ENCODE data around the gene AFAP1. TPM values are rescaled to one million over a fixed set of nuclear protein-coding genes. Genes with fewer than 3 reads are reported as not detected.

AFAP1 gene
- total and polyA plus RNA-seq, 2 donors from 2014 or later = 2.6 to 26.3 TPM

DNA sequence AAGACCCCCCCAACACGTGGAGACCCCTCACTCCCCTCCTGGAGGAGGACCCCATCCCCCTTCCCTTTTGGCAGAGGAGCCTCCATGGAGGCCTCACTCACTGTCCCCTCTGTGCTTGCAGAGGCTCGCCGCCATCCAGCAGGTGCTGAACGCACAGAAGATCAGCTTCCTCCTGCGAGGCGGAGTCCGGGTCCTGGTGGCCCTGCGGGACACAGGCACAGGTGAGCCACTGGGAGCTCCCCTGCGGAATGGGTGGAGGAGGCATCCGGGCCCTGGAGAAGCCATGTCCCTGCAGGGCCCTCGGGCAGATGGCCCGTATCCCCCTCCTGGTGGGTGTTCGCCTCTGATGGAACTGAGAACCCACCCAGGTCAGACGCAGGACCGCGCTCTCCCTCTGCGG lies 206.5 kb downstream of the AFAP1 start:
- Histone ChIP-seq H3K4me3 (ENCODE audit: low read length in 3 of 3) (no peak overlapping the region), H3K9me3 (ENCODE audit: control insufficient read depth in 2 of 3, insufficient read depth in 1 of 3, low read length in 3 of 3) (no peaks in the 10 kb centered on the region), H3K4me1 (ENCODE audit: control insufficient read depth in 2 of 3, insufficient read depth in 2 of 3, low read depth in 1 of 3, low read length in 3 of 3) (no peaks in the 10 kb centered on the region), H3K27ac (ENCODE audit: low read depth in 2 of 2, low read length in 2 of 2) (no peak overlapping the region), H3K9ac (ENCODE audit: low read length in 3 of 3) (no peak overlapping the region), H3K27me3 (ENCODE audit: control insufficient read depth, insufficient read depth, low read length) (no peaks in the 10 kb centered on the region), H3K36me3 (ENCODE audit: control insufficient read depth in 2 of 3, insufficient read depth in 3 of 3, low read length in 3 of 3) (no peaks in the 10 kb centered on the region)
- intact Hi-C loops (cut with DNase I) = no loop called here
- TF ChIP-seq, protein P1, sequence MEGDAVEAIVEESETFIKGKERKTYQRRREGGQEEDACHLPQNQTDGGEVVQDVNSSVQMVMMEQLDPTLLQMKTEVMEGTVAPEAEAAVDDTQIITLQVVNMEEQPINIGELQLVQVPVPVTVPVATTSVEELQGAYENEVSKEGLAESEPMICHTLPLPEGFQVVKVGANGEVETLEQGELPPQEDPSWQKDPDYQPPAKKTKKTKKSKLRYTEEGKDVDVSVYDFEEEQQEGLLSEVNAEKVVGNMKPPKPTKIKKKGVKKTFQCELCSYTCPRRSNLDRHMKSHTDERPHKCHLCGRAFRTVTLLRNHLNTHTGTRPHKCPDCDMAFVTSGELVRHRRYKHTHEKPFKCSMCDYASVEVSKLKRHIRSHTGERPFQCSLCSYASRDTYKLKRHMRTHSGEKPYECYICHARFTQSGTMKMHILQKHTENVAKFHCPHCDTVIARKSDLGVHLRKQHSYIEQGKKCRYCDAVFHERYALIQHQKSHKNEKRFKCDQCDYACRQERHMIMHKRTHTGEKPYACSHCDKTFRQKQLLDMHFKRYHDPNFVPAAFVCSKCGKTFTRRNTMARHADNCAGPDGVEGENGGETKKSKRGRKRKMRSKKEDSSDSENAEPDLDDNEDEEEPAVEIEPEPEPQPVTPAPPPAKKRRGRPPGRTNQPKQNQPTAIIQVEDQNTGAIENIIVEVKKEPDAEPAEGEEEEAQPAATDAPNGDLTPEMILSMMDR (IDR thresholded peaks at IDR 0.05; ENCODE audit: borderline replicate concordance, extremely low read depth, insufficient read depth) = no peak
- FAIRE-seq = no peak
- no peak for DNase-seq

DNA sequence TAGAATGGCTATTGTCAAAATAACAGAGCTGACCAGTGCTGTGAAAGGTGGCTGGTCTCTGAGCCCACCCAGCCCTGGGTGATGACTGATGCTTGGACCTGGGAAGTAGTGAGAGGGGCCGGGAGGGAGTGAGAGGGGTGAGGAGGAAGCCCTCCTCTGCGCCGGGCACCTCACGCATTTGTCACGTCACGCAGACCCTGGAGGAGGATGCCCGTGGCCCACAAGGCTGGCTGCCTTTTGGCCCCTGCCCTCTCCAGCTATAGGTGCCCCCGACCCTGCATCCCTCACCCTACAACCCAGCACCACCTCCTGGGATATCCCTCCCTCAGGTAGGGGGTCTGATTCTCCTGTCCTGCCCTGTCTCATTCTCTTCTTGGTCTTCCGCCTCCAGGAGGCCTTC lies 207.4 kb downstream of the AFAP1 start:
- TF ChIP-seq, protein P1 (IDR thresholded peaks at IDR 0.05; ENCODE audit: borderline replicate concordance, extremely low read depth, insufficient read depth) = no peak
- Histone ChIP-seq H3K27ac (ENCODE audit: low read depth in 2 of 2, low read length in 2 of 2) (no peak overlapping the region), H3K9me3 (ENCODE audit: control insufficient read depth in 2 of 3, insufficient read depth in 1 of 3, low read length in 3 of 3) (no peaks in the 10 kb centered on the region), H3K9ac (ENCODE audit: low read length in 3 of 3) (no peak overlapping the region), H3K36me3 (ENCODE audit: control insufficient read depth in 2 of 3, insufficient read depth in 3 of 3, low read length in 3 of 3) (no peaks in the 10 kb centered on the region), H3K4me3 (ENCODE audit: low read length in 3 of 3) (no peak overlapping the region), H3K4me1 (ENCODE audit: control insufficient read depth in 2 of 3, insufficient read depth in 2 of 3, low read depth in 1 of 3, low read length in 3 of 3) (no peaks in the 10 kb centered on the region), H3K27me3 (ENCODE audit: control insufficient read depth, insufficient read depth, low read length) (no peaks in the 10 kb centered on the region)
- DNase-seq (no peak), FAIRE-seq (no peak)
- intact Hi-C loops (cut with DNase I) = no loop called here

DNA sequence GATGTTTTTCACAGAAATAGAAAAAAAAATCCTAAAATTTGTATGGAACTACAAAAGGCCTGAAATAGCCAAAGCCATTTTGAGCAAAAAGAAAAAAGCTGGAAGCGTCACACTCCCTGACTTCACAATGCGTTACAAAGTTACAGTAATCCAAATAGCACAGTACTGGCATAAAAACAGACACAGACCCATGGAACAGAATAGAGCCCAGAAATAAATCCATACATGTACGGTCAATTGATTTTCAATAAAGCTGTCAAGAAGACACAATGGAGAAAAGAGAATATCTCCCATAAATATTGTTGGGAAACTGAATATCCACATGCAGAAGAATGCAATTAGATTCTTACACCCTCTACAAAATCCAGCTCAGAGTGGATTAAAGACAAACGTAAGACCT lies 208.2 kb downstream of the AFAP1 start:
- Histone ChIP-seq H3K27me3 (ENCODE audit: control insufficient read depth, insufficient read depth, low read length) (no peaks in the 10 kb centered on the region), H3K36me3 (ENCODE audit: control insufficient read depth in 2 of 3, insufficient read depth in 3 of 3, low read length in 3 of 3) (no peaks in the 10 kb centered on the region), H3K9ac (ENCODE audit: low read length in 3 of 3) (no peak overlapping the region), H3K9me3 (ENCODE audit: control insufficient read depth in 2 of 3, insufficient read depth in 1 of 3, low read length in 3 of 3) (no peaks in the 10 kb centered on the region), H3K4me1 (ENCODE audit: control insufficient read depth in 2 of 3, insufficient read depth in 2 of 3, low read depth in 1 of 3, low read length in 3 of 3) (no peaks in the 10 kb centered on the region), H3K27ac (ENCODE audit: low read depth in 2 of 2, low read length in 2 of 2) (no peak overlapping the region), H3K4me3 (ENCODE audit: low read length in 3 of 3) (no peak overlapping the region)
- TF ChIP-seq, protein P1 (IDR thresholded peaks at IDR 0.05; ENCODE audit: borderline replicate concordance, extremely low read depth, insufficient read depth) = no peak
- no peak for FAIRE-seq
- DNase-seq = no peak
- intact Hi-C loops (cut with DNase I) = no loop called here

DNA sequence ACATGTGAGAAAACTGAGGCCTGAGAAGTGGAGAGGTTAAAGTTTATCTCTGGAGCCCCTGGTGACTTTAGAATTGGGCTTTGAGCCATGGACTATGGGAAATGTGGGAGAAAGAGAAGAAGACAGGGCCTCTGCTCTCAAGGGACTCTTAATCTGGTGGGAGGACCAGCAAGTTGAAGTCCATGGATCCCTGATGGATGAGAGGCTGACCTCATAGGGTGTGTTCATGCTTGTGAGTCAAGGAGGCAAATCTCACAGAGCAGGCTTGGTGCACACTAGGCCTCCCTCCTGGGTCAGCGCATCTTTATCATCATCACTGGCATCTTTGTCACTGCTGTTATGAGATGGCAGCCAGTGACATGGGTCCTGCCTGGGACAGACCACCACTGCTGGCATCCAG lies 211.9 kb downstream of the AFAP1 start:
- Histone ChIP-seq H3K27ac (ENCODE audit: low read depth in 2 of 2, low read length in 2 of 2) (no peak overlapping the region), H3K4me3 (ENCODE audit: low read length in 3 of 3) (no peak overlapping the region), H3K9me3 (ENCODE audit: control insufficient read depth in 2 of 3, insufficient read depth in 1 of 3, low read length in 3 of 3) (peaks cover 0 to 3% (median 0%) of the 10 kb centered on the region in 3 donors), H3K36me3 (ENCODE audit: control insufficient read depth in 2 of 3, insufficient read depth in 3 of 3, low read length in 3 of 3) (no peaks in the 10 kb centered on the region), H3K4me1 (ENCODE audit: control insufficient read depth in 2 of 3, insufficient read depth in 2 of 3, low read depth in 1 of 3, low read length in 3 of 3) (no peaks in the 10 kb centered on the region), H3K9ac (ENCODE audit: low read length in 3 of 3) (no peak overlapping the region), H3K27me3 (ENCODE audit: control insufficient read depth, insufficient read depth, low read length) (no peaks in the 10 kb centered on the region)
- DNase-seq (no peak), FAIRE-seq (no peak)
- TF ChIP-seq, protein P1 (IDR thresholded peaks at IDR 0.05; ENCODE audit: borderline replicate concordance, extremely low read depth, insufficient read depth) = no peak
- intact Hi-C loops (cut with DNase I) = no loop called here

Measured in kidney (tissue), 14 donors.